Ovary (tissue), 3 donors: ENCODE results near the gene GADD45A.

Experiments used
- POLR2A ChIP-seq: fragments of 450-650 bp; IDR thresholded peaks from one replicate; pipeline ENCODE4 v1.6.1; 2017; ENCODE audit warnings: antibody characterized with exemption, mild to moderate bottlenecking, moderate library complexity
- TF ChIP-seq, protein P1 (sequence below), 3 donors: fragments of 450-650 bp in 2 of 3; fragments of 200-600 bp in 1 of 3; IDR thresholded peaks; one replicate each; pipeline versions ENCODE4 v1.5.1 to v1.8.0; 2016 to 2022; ENCODE audit warnings: antibody characterized with exemption in 3 of 3, mild to moderate bottlenecking in 1 of 3
- donor health status: DM: no; HTN: no; CAD: no.

DNA sequence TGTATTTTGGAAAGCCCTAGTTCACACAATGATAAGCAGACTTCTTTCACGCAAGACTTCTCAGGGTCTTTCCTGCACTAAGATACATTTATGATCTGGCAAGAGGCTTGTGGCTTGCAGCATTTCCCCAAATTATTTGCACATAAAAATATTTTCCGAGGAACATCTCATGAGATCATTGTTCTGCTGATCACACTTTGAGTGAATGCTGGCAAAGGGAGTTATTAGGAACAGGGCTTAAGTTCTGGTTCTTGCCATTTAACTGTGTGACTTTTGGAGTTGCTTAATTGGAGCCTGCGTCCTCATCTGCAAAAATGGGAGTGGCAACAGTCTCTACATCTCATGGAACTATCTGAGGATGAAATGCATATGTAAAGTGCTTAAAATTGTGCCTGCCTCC is 50.2 kb downstream of the GADD45A start:
- TF ChIP-seq, protein P1, sequence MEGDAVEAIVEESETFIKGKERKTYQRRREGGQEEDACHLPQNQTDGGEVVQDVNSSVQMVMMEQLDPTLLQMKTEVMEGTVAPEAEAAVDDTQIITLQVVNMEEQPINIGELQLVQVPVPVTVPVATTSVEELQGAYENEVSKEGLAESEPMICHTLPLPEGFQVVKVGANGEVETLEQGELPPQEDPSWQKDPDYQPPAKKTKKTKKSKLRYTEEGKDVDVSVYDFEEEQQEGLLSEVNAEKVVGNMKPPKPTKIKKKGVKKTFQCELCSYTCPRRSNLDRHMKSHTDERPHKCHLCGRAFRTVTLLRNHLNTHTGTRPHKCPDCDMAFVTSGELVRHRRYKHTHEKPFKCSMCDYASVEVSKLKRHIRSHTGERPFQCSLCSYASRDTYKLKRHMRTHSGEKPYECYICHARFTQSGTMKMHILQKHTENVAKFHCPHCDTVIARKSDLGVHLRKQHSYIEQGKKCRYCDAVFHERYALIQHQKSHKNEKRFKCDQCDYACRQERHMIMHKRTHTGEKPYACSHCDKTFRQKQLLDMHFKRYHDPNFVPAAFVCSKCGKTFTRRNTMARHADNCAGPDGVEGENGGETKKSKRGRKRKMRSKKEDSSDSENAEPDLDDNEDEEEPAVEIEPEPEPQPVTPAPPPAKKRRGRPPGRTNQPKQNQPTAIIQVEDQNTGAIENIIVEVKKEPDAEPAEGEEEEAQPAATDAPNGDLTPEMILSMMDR (IDR thresholded peaks at IDR 0.05) = no peak
- TF ChIP-seq POLR2A = no peak
